ENCODE data around the gene TGIF2LX.
"Not testable (repeated sequence)": the region's sequence is repeated elsewhere in the genome, so short reads cannot be mapped to it uniquely, and the experiment has no call there.

The TGIF2LX gene

DNA sequence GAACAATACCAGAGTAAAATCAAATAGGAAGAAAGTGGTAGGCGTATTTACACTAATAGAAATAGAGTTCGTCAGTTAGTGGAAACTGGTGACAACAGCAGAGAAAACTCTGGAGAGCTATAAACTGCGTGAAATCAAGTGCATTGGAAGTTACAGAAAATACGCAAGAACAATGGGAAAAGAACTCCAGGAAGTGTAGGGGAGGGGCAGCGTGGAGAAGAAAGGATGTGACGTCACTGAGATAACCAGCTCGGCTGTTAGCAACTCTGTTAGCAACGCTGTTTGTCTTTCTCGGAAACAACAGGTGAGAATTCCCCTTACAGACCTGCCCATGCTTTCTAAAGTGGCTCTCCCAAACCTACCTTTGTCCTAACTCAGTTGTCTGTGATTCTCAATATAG lies at the start of gene TGIF2LX:
TGIF2LX (plus strand) TSS at position 244 of the 400 bp plus-strand sequence. CDS start 178 bp downstream, outside the sequence.
- DNase-seq = not testable (repeated sequence)

DNA sequence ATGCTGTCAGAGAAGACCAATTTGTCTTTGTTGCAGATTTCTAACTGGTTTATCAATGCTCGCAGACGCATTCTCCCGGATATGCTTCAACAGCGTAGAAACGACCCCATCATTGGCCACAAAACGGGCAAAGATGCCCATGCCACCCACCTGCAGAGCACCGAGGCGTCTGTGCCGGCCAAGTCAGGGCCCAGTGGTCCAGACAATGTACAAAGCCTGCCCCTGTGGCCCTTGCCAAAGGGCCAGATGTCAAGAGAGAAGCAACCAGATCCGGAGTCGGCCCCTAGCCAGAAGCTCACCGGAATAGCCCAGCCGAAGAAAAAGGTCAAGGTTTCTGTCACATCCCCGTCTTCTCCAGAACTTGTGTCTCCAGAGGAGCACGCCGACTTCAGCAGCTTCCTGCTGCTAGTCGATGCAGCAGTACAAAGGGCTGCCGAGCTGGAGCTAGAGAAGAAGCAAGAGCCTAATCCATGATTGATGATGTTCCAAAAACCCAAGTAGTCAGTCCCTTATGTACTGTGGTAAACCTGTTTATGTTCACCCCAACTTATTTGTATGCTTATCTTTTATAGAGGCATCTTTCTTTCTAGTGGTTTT lies 728 bp downstream of the TGIF2LX start:
- not testable (repeated sequence) for DNase-seq

DNA sequence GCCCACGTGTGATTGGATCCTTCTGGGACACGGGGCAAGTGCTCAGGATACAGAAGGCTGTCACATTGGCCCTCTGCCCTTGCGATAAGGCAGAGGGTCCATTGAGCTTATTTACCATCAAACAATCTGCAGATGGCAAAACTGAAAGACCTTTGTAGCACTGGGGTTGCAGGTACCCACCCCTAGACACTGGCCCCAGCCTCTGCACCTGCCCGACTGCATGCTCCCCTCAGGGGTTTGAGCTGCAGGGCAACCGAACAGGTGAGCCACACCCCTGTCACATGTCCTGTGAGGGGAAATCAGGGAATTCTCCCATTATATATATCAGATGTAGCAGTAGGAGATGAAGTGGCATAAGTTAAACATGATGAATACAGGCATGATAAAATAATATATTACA lies 21.4 kb downstream of the TGIF2LX start:
- not testable (repeated sequence) for DNase-seq

DNA sequence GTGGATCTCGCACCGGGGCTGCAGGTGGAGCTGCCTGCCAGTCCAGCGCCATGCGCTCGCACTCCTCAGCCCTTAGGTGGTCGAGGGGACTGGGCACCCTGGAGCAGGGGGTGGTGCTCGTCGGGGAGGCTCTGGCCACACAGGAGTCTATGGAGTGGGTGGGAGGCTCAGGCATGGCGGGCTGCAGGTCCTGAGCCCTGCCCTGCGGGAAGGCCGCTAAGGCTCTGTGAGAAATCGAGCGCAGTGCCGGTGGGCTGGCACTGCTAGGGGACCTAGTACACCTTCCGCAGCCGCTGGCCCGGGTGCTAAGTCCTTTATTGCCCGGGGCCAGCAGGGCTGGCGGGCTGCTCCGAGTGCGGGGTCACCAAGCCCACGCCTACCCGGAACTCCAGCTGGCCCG lies 43.9 kb downstream of the TGIF2LX start:
- not testable (repeated sequence) for DNase-seq

Data from hippocampal formation (tissue), 2 donors.